ENCODE data around the gene ENO3.

DNA sequence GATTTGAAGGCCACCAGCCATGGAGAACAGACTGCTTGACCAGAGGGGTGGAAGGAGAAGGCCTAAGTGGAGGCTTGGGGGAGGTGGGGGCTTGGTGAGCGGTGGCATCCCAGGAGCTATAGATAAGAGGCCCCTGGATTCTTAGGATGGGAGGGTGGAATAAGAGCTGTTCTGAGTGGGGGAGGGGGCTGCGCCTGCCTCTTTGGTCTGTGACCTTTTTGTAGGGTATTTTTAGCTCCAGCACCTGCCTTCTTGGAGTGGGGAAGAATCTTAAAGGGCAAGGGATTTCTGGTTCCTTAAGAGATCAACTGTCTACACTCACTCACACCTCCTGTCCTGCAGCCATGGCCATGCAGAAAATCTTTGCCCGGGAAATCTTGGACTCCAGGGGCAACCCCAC, 567 bp downstream of the ENO3 start:
- TF ChIP-seq EGR1 (IDR thresholded peaks at IDR 0.05; ENCODE audit: borderline replicate concordance in 1 of 2, low read depth in 2 of 2, low read length in 2 of 2) (no peak), EZH2 (IDR thresholded peaks at IDR 0.05; ENCODE audit: borderline replicate concordance, control insufficient read depth, low read depth, low read length) (no peak), CBX5 (IDR thresholded peaks at IDR 0.05; ENCODE audit: low read depth) (no peak), FOXM1 (IDR thresholded peaks at IDR 0.05; ENCODE audit: low read depth, low read length) (no peak), CBX3 (IDR thresholded peaks at IDR 0.05; ENCODE audit: borderline replicate concordance, low read depth) (no peak), TCF12 (IDR thresholded peaks at IDR 0.05; ENCODE audit: low read depth, low read length) (no peak), NR2F1 (conservative IDR thresholded peaks at IDR 0.05) (no peak), SRF (IDR thresholded peaks at IDR 0.05; ENCODE audit: low read depth in 2 of 2, low read length in 2 of 2) (no peak), ETV6 (conservative IDR thresholded peaks at IDR 0.05 in 1 of 2, IDR thresholded peaks at IDR 0.05 in 1 of 2; ENCODE audit: borderline replicate concordance in 1 of 2, low read depth in 1 of 2) (no peak), RCOR1 (conservative IDR thresholded peaks at IDR 0.05; ENCODE audit: low read depth, low read length) (no peak), TAF1 (IDR thresholded peaks at IDR 0.05; ENCODE audit: borderline replicate concordance, low read depth, low read length) (no peak)
- TF ChIP-seq, protein P1, sequence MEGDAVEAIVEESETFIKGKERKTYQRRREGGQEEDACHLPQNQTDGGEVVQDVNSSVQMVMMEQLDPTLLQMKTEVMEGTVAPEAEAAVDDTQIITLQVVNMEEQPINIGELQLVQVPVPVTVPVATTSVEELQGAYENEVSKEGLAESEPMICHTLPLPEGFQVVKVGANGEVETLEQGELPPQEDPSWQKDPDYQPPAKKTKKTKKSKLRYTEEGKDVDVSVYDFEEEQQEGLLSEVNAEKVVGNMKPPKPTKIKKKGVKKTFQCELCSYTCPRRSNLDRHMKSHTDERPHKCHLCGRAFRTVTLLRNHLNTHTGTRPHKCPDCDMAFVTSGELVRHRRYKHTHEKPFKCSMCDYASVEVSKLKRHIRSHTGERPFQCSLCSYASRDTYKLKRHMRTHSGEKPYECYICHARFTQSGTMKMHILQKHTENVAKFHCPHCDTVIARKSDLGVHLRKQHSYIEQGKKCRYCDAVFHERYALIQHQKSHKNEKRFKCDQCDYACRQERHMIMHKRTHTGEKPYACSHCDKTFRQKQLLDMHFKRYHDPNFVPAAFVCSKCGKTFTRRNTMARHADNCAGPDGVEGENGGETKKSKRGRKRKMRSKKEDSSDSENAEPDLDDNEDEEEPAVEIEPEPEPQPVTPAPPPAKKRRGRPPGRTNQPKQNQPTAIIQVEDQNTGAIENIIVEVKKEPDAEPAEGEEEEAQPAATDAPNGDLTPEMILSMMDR (IDR thresholded peaks at IDR 0.05 in 2 of 3, conservative IDR thresholded peaks at IDR 0.05 in 1 of 3; ENCODE audit: control insufficient read depth in 2 of 3, extremely low read depth in 1 of 3, insufficient read depth in 1 of 3, low read depth in 3 of 3, low read length in 3 of 3): no peak
- TF ChIP-seq, protein P2, sequence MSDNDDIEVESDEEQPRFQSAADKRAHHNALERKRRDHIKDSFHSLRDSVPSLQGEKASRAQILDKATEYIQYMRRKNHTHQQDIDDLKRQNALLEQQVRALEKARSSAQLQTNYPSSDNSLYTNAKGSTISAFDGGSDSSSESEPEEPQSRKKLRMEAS (IDR thresholded peaks at IDR 0.05; ENCODE audit: low read depth, low read length): no peak
